NT2/D1 (cell line): ENCODE data around the gene HDDC3.

Experiments used
- YY1 ChIP-seq: IDR thresholded peaks from 2 replicates; pipeline ENCODE4 v1.6.1; 2011; ENCODE audit not compliant: insufficient read length, insufficient read depth
- ZNF274 ChIP-seq: IDR thresholded peaks from 2 replicates; pipeline ENCODE4 v1.6.1; 2011; ENCODE audit warnings: mild to moderate bottlenecking, low read depth, low read length

DNA sequence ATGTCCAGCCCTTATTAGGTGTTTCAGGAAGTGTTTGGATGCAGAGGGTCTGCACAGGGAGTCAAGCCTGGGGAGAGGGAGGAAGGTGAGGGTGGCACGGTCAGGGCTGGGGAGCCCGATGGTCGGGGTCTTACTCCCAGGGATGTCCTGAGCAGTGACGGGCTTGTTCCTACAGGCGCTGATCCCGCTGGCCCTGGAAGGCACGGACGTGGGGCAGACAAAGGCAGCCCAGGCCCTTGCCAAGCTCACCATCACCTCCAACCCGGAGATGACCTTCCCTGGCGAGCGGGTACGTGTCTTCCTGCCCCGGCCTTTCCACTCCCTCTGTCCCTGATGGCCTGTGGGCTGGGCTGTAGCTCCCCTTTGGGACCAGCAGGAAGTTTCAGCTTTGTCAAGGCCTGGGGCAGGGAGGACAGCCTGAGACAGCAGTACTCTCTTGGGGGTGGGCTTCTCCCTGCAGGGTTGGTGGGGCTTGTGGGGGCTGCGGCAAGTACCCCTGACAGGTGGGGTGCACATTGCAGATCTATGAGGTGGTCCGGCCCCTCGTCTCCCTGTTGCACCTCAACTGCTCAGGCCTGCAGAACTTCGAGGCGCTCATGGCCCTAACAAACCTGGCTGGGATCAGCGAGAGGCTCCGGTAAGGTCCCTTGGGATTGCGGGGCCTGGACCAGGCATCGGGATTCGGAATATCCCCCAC, 17.8 kb upstream of the HDDC3 start:
- no peak for TF ChIP-seq YY1
- TF ChIP-seq ZNF274 = no peak
